SU-DHL-6 (cell line): ENCODE data around the gene ADGRE3.

Source experiments
- H2AFZ ChIP-seq: fragments of 200-600 bp; sonication (generic); 2 replicates; pipeline ENCODE4 v1.6.1; 2014; ENCODE audit warnings: low read depth, mild to moderate bottlenecking, moderate library complexity, mixed read lengths, antibody characterized with exemption, low read length; ENCODE audit not compliant: severe bottlenecking
- H3F3A ChIP-seq: fragments of 200-600 bp; shearing (Covaris generic); 2 replicates; pipeline ENCODE4 v1.6.0; 2016; ENCODE audit warnings: antibody characterized with exemption, mild to moderate bottlenecking; ENCODE audit not compliant: insufficient read depth
- H3K27ac ChIP-seq: fragments of 200-600 bp; sonication (generic); 2 replicates; pipeline ENCODE4 v1.5.1; 2016; ENCODE audit warnings: low read depth, mild to moderate bottlenecking, low read length, moderate library complexity, mixed read lengths
- H3K27me3 ChIP-seq: fragments of 200-600 bp; sonication (generic), shearing (Covaris generic); 2 replicates; pipeline ENCODE4 v1.6.0; 2014; ENCODE audit warnings: mild to moderate bottlenecking, low read length
- H3K36me3 ChIP-seq: fragments of 200-600 bp; sonication (generic); 2 replicates; pipeline ENCODE4 v1.6.1; 2014; ENCODE audit warnings: mild to moderate bottlenecking, low read length, mixed read lengths
- H3K4me2 ChIP-seq: fragments of 300-600, 200-600 bp; shearing (Covaris generic), sonication (generic); 2 replicates; pipeline ENCODE4 v1.6.0; 2014; ENCODE audit warnings: low read length, low read depth, mild to moderate bottlenecking; ENCODE audit not compliant: poor library complexity, severe bottlenecking
- H3K4me3 ChIP-seq: fragments of 200-600 bp; sonication (generic); 2 replicates; pipeline ENCODE4 v1.5.1; 2014; ENCODE audit warnings: antibody characterized with exemption, low read length, mild to moderate bottlenecking, mixed read lengths; ENCODE audit not compliant: insufficient read depth, poor library complexity, severe bottlenecking
- H3K79me2 ChIP-seq: fragments of 200-600 bp; sonication (generic); 2 replicates; pipeline ENCODE4 v1.6.1; 2014; ENCODE audit warnings: mild to moderate bottlenecking, low read length, moderate library complexity; ENCODE audit not compliant: insufficient read depth
- H3K9ac ChIP-seq: fragments of 200-600 bp; sonication (generic); 2 replicates; pipeline ENCODE4 v1.7.0; 2014; ENCODE audit warnings: mild to moderate bottlenecking, low read length
- H3K9me2 ChIP-seq: fragments of 200-600 bp; sonication (generic); replicated peaks from 2 replicates; pipeline ENCODE4 v1.6.1; 2014; ENCODE audit warnings: low read length; ENCODE audit not compliant: insufficient read depth
- H3K9me3 ChIP-seq: fragments of 200-600 bp; sonication (generic); 2 replicates; pipeline ENCODE4 v1.6.1; 2014; ENCODE audit warnings: low read length, mixed read lengths; ENCODE audit not compliant: insufficient read depth
- H4K20me1 ChIP-seq: fragments of 200-600 bp; sonication (generic); 2 replicates; pipeline ENCODE4 v1.6.1; 2014; ENCODE audit warnings: low read depth, mild to moderate bottlenecking, antibody characterized with exemption, low read length, moderate library complexity, mixed read lengths
- EZH2phosphoT487 ChIP-seq: fragments of 200-600 bp; sonication (generic), shearing (Covaris generic); conservative IDR thresholded peaks from 2 replicates; pipeline ENCODE4 v1.6.1; 2018; ENCODE audit warnings: mild to moderate bottlenecking, antibody characterized with exemption, low read length, moderate library complexity, mixed read lengths
- TF ChIP-seq, protein P1 (sequence below): fragments of 200-600 bp; sonication (generic); IDR thresholded peaks from one replicate; pipeline ENCODE4 v1.5.1; 2017; ENCODE audit warnings: antibody characterized with exemption, mild to moderate bottlenecking, low read length, moderate library complexity; ENCODE audit not compliant: insufficient read depth, poor library complexity, severe bottlenecking

The ADGRE3 gene, protein sequence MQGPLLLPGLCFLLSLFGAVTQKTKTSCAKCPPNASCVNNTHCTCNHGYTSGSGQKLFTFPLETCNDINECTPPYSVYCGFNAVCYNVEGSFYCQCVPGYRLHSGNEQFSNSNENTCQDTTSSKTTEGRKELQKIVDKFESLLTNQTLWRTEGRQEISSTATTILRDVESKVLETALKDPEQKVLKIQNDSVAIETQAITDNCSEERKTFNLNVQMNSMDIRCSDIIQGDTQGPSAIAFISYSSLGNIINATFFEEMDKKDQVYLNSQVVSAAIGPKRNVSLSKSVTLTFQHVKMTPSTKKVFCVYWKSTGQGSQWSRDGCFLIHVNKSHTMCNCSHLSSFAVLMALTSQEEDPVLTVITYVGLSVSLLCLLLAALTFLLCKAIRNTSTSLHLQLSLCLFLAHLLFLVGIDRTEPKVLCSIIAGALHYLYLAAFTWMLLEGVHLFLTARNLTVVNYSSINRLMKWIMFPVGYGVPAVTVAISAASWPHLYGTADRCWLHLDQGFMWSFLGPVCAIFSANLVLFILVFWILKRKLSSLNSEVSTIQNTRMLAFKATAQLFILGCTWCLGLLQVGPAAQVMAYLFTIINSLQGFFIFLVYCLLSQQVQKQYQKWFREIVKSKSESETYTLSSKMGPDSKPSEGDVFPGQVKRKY

DNA sequence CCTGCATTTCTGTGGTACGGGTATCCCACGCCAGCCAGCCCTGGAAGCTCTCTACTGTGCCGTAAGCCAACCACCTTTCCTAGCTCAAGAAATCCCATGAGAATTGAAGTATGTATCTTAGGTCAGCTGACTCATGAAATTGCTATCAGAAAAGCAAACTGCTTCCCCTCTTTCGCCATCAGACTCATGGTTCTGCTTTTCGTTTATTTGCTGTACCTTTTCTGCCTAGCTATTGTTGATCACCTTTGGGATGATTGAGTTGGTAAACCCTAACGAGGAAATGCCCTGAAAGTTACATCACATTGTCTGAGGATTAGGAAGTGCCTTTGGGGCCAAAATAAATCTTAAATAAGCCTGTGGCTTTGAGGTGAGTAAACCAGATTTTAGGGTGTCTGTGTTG, at the start of gene ADGRE3:
ADGRE3 (minus strand) TSS at position 81 of the 400 bp plus-strand sequence; CDS start at position 7, 74 bp downstream.
- H4K20me1 ChIP-seq: no peaks in the 10 kb centered on the region
- H3K9me3 ChIP-seq: no peaks in the 10 kb centered on the region
- H3K27ac ChIP-seq: no peak within 1 kb of the TSS
- H3K4me2 ChIP-seq: no peak within 1 kb of the TSS
- H2AFZ ChIP-seq: no peak within 1 kb of the TSS
- no peaks in the 10 kb centered on the region for H3K36me3 ChIP-seq
- no peaks in the 10 kb centered on the region for H3K27me3 ChIP-seq
- TF ChIP-seq, protein P1, sequence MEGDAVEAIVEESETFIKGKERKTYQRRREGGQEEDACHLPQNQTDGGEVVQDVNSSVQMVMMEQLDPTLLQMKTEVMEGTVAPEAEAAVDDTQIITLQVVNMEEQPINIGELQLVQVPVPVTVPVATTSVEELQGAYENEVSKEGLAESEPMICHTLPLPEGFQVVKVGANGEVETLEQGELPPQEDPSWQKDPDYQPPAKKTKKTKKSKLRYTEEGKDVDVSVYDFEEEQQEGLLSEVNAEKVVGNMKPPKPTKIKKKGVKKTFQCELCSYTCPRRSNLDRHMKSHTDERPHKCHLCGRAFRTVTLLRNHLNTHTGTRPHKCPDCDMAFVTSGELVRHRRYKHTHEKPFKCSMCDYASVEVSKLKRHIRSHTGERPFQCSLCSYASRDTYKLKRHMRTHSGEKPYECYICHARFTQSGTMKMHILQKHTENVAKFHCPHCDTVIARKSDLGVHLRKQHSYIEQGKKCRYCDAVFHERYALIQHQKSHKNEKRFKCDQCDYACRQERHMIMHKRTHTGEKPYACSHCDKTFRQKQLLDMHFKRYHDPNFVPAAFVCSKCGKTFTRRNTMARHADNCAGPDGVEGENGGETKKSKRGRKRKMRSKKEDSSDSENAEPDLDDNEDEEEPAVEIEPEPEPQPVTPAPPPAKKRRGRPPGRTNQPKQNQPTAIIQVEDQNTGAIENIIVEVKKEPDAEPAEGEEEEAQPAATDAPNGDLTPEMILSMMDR: no peak
- TF ChIP-seq EZH2phosphoT487: no peak
- no peaks in the 10 kb centered on the region for H3F3A ChIP-seq
- no peak within 1 kb of the TSS for H3K4me3 ChIP-seq
- no peaks in the 10 kb centered on the region for H3K79me2 ChIP-seq
- no peak within 1 kb of the TSS for H3K9ac ChIP-seq
- no peaks in the 10 kb centered on the region for H3K9me2 ChIP-seq

DNA sequence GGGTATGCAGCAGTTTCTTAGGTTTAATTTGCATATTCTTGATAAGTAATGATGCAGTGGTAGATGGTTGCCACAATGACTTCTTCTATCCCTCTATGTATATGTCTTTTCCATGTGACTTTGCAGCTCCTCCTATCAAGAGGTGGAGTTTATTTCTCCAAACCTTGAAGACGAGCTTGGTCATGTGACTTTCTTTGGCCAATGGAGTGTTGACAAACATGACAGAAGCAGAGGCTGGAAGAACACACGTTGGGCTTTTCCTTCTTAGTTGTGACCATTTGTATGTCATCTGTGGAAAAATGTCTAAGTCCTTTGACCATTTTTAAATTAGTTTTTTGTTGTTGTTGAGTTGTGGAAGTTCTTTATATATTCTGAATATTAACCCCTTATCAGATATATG, 47.5 kb upstream of the ADGRE3 start:
- Histone ChIP-seq H3F3A (no peaks in the 10 kb centered on the region), H3K9me3 (peaks cover 27% of the 10 kb centered on the region), H3K9me2 (no peaks in the 10 kb centered on the region), H3K4me3 (no peak overlapping the region), H3K27me3 (0 out of 2 replicates have a peak, but pooled peaks cover 2% of the 10 kb centered on the region), H3K4me2 (no peak overlapping the region), H4K20me1 (no peaks in the 10 kb centered on the region), H2AFZ (no peak overlapping the region), H3K27ac (no peak overlapping the region), H3K36me3 (peaks cover 25% of the 10 kb centered on the region), H3K79me2 (no peaks in the 10 kb centered on the region), H3K9ac (no peak overlapping the region)
- TF ChIP-seq, protein P1: no peak
- TF ChIP-seq EZH2phosphoT487: no peak

DNA sequence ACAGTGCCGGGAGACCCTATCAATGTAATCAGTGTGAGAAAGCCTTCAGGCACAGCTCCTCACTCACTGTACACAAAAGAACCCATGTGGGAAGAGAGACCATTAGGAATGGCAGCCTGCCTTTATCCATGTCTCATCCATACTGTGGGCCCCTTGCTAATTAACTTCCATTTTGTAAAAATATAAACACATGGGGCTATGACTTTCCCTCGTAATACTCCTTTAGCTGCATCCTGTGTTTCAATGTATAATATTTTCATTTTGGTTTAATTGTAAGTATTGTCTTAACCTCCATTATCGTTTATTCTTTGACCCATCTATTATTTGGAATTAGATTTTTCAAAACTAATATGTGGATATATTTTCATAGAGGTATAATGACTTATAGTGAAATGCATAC, 44.5 kb upstream of the ADGRE3 start:
- Histone ChIP-seq H3K4me3 (no peak overlapping the region), H3K9me3 (peaks cover 30% of the 10 kb centered on the region)

More for the DNA sequence above, 44.5 kb upstream of the ADGRE3 start:
- H3F3A ChIP-seq: no peaks in the 10 kb centered on the region
- no peak overlapping the region for H3K4me2 ChIP-seq
- no peaks in the 10 kb centered on the region for H3K9me2 ChIP-seq
- no peak overlapping the region for H3K9ac ChIP-seq
- no peaks in the 10 kb centered on the region for H4K20me1 ChIP-seq
- no peak for TF ChIP-seq EZH2phosphoT487
- TF ChIP-seq, protein P1: no peak
- H3K36me3 ChIP-seq: peaks cover 25% of the 10 kb centered on the region
- no peak overlapping the region for H2AFZ ChIP-seq
- no peak overlapping the region for H3K27ac ChIP-seq
- H3K79me2 ChIP-seq: no peaks in the 10 kb centered on the region
- 0 out of 2 replicates have a peak, but pooled peaks cover 2% of the 10 kb centered on the region for H3K27me3 ChIP-seq
